Activated CD8-positive, alpha-beta memory T cell treated with anti-CD3 and anti-CD28 coated beads for 4 hours (primary cell): ENCODE measurements around the gene LINC00305.

Experiments used
- DNase-seq, 2 donors: peaks; one replicate each; pipeline ENCODE4 v3.0.0-alpha.2; 2020; ENCODE audit warnings: low read depth in 2 of 2

The LINC00305 gene

GRCh38 chr18:64148988-64149387 lies at the start of gene LINC00305:
LINC00305 (minus strand) TSS chr18:64149088.
- no peak for DNase-seq

DNA sequence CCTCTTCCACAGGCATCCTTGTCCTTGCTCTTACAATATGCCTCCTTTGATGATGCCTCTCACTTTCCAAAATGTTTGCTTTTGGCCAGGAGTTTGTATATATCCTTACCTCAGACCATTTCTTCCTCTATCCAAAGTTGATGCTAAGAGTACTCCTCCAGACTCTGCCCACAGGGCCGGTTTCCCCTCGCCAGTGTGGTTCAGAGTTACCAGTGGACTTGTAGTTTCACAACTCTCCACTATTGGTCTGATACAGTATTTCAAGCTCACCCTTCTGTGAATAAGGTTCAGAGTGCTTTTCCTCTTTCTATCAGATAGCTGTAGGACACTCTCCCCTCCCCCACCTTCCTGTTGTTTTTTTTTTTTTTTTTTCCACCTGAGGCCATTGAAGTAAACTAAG lies 42.2 kb upstream of the LINC00305 start:
- no peak for DNase-seq

GRCh38 chr18:64185987-64186386 lies 37.1 kb upstream of the LINC00305 start:
- no peak for DNase-seq

GRCh38 chr18:64183665-64184064 lies 34.8 kb upstream of the LINC00305 start:
- no peak for DNase-seq

- no peak for DNase-seq
Measured at GRCh38 chr18:64180617-64181016, 31.7 kb upstream of the LINC00305 start.

- no peak for DNase-seq
Measured at GRCh38 chr18:64180171-64180570, 31.3 kb upstream of the LINC00305 start.

DNA sequence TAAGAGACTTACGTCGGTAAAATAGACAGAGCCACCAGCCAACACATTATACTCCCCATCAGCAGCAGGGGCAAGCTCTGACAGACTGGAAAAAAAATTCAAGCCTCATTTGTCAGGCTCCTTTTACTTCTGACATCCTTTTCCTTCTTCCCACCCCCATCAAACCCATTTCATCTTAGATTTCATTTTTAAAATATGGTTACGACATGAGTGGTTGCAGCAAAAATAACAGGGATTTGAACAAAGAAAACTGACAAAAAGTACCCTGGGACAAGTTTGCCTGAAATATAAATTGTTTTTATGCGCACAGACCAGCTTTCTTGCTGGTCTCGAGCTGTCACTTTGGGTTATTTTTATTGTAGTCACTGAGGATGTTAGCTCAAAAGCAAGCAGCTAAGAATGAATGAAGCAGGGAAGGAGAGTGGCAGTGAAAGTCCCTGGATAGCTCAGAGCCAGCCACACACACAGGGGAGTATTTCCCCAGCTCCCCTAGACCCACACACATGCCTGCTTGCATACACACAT lies 30.7 kb upstream of the LINC00305 start:
- no peak for DNase-seq

DNA sequence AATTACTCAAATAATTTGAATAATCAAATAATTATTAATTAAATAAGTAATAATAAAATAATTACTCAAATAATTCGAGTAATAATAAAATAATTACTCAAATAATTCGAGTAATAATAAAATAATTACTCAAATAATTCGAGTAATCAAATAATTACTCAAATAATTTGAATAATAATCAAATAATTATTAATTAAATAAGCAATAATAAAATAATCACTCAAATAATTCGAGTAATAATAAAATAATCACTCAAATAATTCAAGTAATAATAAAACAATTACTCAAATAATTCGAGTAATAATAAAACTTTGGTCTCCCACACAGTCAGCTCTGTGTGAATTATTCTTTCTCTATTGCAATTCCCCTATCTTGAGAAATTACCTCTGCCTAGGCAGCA lies 30.0 kb upstream of the LINC00305 start:
- DNase-seq: no peak

GRCh38 chr18:64175432-64175831 lies 26.5 kb upstream of the LINC00305 start:
- no peak for DNase-seq

GRCh38 chr18:64171576-64171975 lies 22.7 kb upstream of the LINC00305 start:
- no peak for DNase-seq

GRCh38 chr18:64167408-64167925 lies 18.6 kb upstream of the LINC00305 start:
- DNase-seq: no peak

DNA sequence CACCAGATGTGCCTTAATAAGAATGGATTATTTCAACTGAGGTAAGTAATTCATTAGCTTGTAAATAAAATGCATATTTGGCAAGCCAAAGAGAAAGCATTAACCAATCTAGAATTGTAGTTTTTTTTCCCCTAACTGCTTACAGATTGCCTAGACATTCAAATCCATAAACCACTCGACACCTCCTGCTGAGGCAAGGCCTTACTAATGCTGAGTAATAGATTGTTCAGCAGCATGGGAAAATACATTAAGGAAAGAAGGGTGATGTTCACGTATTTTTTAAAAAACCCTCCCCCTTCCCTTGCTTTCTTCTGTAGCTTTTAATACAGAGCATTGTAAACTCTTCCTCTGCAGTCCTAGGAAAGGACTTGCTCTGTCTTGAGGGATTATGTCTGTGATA lies 17.0 kb upstream of the LINC00305 start:
- no peak for DNase-seq

DNA sequence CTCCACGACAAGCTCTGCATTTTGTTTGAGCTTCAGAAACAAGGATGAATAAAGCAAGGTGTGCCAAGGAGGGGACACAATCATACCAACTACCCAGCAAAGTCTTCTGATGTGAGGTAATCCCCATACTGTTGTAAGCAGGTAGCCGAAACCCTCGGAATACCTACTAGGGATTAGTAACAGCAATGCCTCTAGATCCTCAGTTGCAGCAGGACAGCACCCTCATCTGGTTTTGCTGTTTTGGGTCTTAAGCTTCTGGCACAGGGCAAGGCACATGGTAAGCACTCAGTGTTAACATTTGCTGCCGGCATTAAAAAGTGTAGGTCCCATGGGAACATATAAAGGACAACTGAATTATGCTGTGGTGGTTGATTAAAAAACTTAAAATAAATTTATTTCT lies 16.0 kb upstream of the LINC00305 start:
- DNase-seq: no peak

GRCh38 chr18:64149916-64150438 lies 1.1 kb upstream of the LINC00305 start:
- DNase-seq: no peak

DNA sequence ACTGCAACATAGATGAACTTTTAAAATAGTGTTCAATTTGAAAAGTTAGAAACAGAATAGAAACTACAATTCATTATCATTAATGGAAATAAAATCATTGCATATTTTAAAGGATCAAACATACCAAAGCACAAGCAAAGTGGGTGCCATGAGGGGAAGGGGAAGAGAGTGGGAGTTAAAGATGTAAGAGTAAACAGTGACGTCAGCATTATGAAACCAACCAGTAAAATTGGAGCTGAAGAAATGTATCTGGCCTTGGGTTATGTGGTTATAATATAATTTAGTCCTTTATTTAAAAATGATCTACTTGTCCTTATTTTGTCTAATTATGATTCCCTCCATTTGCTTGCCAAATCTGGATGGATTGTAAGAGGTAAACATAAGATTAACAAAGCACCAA lies 6.0 kb downstream of the LINC00305 start:
- DNase-seq: no peak

DNA sequence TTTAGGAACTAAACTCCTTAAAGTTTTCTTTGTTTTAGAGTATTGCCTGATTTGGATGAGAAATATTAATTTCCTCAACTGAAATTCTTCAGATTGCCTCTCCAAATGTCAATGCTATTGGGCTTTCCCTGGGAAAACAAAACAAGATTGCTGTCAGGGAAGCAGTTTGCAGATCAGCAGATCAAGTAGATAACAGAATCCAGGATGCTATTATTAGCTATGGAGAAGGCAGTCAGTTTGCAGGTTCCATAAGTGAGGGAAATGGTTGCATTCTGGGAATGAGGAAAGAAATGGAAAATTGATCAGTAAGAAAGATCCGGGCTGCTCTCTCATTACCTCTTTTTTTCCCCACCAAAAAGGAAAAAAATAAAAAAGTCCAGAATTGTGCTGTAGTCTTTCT lies 11.0 kb downstream of the LINC00305 start:
- no peak for DNase-seq

GRCh38 chr18:64134044-64134747 lies 14.7 kb downstream of the LINC00305 start:
- no peak for DNase-seq

DNA sequence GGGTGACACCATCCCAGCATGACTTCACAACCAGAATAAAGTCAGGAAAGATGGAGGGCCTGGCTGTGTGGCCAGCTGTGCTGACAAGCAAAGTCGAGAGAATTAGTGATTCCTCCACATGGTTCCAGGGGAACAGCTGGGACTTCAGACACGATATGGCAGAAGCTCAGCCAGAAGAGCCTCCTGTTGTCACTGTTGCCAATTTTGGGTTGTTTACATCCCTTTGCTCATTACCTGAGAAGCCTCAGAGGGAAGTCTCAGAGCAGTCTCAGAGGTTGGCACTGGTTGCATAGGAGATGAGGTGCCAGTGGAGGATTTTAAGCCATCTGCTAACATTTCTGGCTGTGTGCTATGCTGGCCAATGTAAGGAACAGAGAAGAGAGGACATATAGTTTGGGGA lies 16.0 kb downstream of the LINC00305 start:
- DNase-seq: no peak

GRCh38 chr18:64131314-64131713 lies 17.6 kb downstream of the LINC00305 start:
- no peak for DNase-seq

- no peak for DNase-seq
Measured at GRCh38 chr18:64127172-64127571, 21.7 kb downstream of the LINC00305 start.

DNA sequence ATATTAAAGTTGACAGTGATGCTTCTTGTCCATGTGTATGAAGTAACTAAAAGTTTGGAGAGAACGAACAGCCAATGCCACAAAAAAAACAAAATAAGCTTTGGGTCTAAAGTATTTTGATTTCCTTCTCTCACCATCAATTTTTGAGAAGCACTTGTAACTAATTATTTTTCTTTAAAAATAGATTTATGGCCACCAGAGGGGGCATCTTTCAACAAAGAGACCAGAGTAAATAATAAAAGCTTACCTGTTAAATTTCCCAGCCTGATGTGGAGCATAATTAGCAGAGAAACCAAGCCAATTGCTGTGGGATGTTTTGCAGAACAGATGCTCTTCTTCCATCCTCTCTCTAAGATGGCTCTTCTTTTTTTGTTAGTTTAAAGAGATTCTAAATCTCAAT lies 29.0 kb downstream of the LINC00305 start:
- DNase-seq: no peak

DNA sequence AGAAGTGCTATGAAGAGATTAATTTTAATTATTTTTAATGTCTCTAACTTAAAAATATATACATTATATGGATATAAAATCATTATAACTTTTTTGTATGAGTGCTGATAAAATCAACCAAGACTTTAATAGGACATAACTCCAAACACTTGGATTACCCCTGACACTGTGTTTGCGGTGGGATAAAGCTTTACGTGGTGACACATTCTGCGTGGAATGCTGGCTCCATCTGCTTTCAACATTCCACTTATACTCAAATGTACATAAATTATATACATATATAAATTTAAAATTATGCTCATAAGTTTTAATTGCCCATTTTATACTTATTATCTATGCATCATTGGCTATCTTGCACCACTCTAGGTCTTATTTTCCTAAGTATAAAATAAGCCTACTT lies 30.5 kb downstream of the LINC00305 start:
- DNase-seq: no peak

GRCh38 chr18:64116571-64117175 lies 32.2 kb downstream of the LINC00305 start:
- DNase-seq: no peak
